Neural crest cell (in vitro differentiated cells): Measurements from ENCODE around the gene ZNF184. TPM values are rescaled to one million over a fixed set of nuclear protein-coding genes. Genes with fewer than 3 reads are reported as not detected.

Source experiments
- DNase-seq: peaks from one replicate; pipeline ENCODE4 v3.0.0; 2021; ENCODE audit warnings: low read depth, mixed read lengths, low spot score
- H3K27ac Mint-ChIP-seq: one replicate; pipeline ENCODE4 v1.8.0; 2021; ENCODE audit warnings: mild to moderate bottlenecking, mixed read lengths; ENCODE audit not compliant: unreplicated experiment
- H3K27me3 Mint-ChIP-seq: 2 replicates; pipeline ENCODE4 v1.8.0; 2021; ENCODE audit warnings: low read depth, mild to moderate bottlenecking, mixed read lengths
- H3K36me3 Mint-ChIP-seq: 2 replicates; pipeline ENCODE4 v1.8.0; 2021; ENCODE audit warnings: low read depth, mild to moderate bottlenecking, mixed read lengths
- H3K4me1 Mint-ChIP-seq: 2 replicates; pipeline ENCODE4 v1.8.0; 2021; ENCODE audit warnings: mixed read lengths
- H3K4me3 Mint-ChIP-seq: one replicate; pipeline ENCODE4 v1.8.0; 2021; ENCODE audit warnings: mild to moderate bottlenecking, mixed read lengths
- H3K9me3 Mint-ChIP-seq: 2 replicates; pipeline ENCODE4 v1.8.0; 2021; ENCODE audit warnings: mixed read lengths
- total RNA-seq: library from RNA; stranded (reverse); gene quantifications from 2 replicates; pipeline ENCODE4 v1.2.1, GENCODE V29; 2021
- TF ChIP-seq, protein P1 (sequence below): fragments of 200-600 bp; sonication (generic); conservative IDR thresholded peaks from 2 replicates; pipeline ENCODE4 v1.5.0; 2021; ENCODE audit warnings: antibody characterized with exemption, mild to moderate bottlenecking

ZNF184 gene
- total RNA-seq, 1 donor from 2014 or later, result 16.7 TPM

DNA sequence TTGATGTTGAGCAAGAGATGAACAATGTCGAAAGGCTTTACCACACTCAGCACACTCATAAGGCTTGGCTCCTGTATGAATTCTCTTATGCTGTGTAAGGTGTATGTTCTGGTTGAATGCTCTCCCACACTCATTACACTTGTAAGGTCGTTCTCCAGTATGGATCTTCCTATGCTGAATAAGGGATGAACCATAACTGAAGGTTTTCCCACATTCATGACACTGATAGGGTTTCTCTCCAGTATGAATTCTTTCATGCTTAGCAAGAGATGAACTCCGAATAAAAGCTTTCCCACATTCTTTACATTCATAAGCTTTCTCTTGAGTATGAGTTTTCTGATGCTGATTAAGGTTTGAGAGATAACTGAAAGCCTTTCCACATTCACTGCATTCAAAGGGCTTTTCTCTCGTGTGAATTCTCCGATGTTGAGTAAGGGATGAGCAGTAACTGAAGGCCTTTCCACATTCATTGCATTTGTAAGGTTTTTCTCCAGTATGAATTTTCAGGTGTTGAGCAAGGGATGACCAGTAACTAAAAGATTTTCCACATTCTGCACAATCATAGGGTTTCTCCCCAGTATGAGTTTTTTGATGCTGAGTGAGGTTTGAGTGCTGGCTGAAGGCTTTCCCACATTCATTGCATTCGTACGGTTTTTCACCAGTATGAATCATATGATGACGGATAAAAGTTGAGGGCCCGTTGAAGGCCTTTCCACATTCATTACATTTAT, 21.1 kb downstream of the ZNF184 start:
- no peak overlapping the region for H3K4me3 Mint-ChIP-seq
- H3K4me1 Mint-ChIP-seq, result no peaks in the 10 kb centered on the region
- TF ChIP-seq, protein P1, sequence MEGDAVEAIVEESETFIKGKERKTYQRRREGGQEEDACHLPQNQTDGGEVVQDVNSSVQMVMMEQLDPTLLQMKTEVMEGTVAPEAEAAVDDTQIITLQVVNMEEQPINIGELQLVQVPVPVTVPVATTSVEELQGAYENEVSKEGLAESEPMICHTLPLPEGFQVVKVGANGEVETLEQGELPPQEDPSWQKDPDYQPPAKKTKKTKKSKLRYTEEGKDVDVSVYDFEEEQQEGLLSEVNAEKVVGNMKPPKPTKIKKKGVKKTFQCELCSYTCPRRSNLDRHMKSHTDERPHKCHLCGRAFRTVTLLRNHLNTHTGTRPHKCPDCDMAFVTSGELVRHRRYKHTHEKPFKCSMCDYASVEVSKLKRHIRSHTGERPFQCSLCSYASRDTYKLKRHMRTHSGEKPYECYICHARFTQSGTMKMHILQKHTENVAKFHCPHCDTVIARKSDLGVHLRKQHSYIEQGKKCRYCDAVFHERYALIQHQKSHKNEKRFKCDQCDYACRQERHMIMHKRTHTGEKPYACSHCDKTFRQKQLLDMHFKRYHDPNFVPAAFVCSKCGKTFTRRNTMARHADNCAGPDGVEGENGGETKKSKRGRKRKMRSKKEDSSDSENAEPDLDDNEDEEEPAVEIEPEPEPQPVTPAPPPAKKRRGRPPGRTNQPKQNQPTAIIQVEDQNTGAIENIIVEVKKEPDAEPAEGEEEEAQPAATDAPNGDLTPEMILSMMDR, result no peak
- H3K27ac Mint-ChIP-seq, result no peak overlapping the region
- peaks cover 92% of the 10 kb centered on the region for H3K36me3 Mint-ChIP-seq
- no peaks in the 10 kb centered on the region for H3K27me3 Mint-ChIP-seq
- H3K9me3 Mint-ChIP-seq, result peaks cover 52% of the 10 kb centered on the region
- no peak for DNase-seq

DNA sequence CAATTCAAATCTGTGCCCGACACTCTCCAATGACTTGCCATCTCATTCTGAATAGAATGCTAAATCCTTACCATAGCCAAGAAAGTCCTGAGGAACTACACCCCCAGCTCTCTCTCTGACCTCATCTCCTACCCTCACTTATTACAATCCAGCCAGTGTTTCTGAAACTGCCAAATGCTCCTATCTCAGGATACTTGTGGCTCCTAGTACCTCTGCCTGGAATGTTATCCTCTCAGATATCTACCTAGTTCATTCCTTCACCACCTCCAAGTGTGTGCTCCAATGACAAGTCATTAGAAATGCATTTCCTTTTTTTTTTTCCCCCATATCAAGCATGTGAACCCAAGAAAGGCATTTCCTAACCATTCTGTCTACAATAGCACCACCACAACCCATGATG, 24.4 kb downstream of the ZNF184 start:
- Mint-ChIP-seq H3K27me3 (no peaks in the 10 kb centered on the region), H3K36me3 (peaks cover 71% of the 10 kb centered on the region), H3K4me3 (no peak overlapping the region), H3K4me1 (no peaks in the 10 kb centered on the region), H3K27ac (no peak overlapping the region), H3K9me3 (peaks cover 29% of the 10 kb centered on the region)
- TF ChIP-seq, protein P1, result no peak
- DNase-seq, result no peak

DNA sequence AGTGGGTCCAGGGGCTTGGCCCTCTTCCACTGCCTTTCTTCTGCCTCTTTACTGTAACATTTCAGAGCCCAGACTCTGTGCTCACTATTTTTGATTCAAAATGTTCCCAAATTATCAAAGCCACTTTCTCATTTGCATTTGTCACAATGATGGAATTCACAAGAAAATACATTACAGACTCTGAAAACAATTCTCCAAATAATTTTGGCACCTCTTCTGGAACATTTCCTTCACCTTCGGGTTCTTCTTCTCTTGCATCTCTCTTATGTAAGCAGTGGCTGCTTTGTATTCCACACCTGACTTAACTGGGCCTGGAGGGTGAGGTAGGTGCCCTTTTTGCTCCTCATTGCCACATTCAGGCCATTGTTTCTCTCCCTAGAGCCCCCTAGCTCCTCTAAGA, 30.0 kb downstream of the ZNF184 start:
- no peak overlapping the region for H3K4me3 Mint-ChIP-seq
- no peak overlapping the region for H3K27ac Mint-ChIP-seq
- TF ChIP-seq, protein P1, result no peak
- no peaks in the 10 kb centered on the region for H3K27me3 Mint-ChIP-seq
- DNase-seq, result no peak
- H3K4me1 Mint-ChIP-seq, result no peaks in the 10 kb centered on the region
- peaks cover 6% of the 10 kb centered on the region for H3K9me3 Mint-ChIP-seq
- H3K36me3 Mint-ChIP-seq, result peaks cover 31% of the 10 kb centered on the region

DNA sequence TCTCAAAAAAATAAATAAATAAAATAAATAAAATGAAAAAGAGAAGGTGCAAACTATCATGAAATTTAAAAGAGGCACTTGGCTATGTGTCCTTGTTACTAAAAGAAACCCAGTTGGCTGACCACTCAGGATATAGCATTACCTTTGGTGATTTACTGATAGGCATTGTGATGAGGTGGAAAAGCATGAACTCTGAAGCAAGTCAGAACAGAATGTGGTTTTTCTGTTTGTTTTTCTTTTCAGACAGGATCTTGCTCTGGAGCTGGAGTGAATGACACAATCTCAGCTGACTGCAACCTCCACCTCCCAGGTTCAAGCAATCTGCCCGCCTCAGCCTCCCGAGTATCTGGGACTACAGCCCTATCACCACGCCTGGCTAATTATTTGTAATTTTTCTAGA, 31.9 kb downstream of the ZNF184 start:
- peaks cover 10% of the 10 kb centered on the region for H3K9me3 Mint-ChIP-seq
- TF ChIP-seq, protein P1, result no peak
- no peak overlapping the region for H3K4me3 Mint-ChIP-seq
- no peaks in the 10 kb centered on the region for H3K27me3 Mint-ChIP-seq
- no peak overlapping the region for H3K27ac Mint-ChIP-seq
- DNase-seq, result no peak
- H3K4me1 Mint-ChIP-seq, result no peaks in the 10 kb centered on the region
- H3K36me3 Mint-ChIP-seq, result peaks cover 21% of the 10 kb centered on the region

DNA sequence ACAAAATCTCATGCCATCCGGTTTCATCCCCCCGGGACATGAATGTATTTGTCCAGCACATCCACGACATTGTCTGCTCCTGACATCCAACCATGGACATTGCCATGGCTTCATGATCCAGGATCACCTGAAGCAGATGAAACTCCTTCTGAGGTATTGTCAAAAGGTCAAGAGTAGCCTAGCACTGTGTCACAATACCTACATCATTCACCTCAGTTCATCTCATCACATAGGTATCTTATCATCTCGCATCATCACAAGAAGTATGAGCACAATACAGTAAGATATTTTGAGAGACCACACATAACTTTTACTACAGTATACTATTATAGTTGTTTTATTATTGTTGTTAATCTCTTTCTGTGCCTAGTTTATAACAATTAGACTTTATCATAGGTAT, 33.5 kb downstream of the ZNF184 start:
- TF ChIP-seq, protein P1, result no peak
- peaks cover 18% of the 10 kb centered on the region for H3K36me3 Mint-ChIP-seq
- no peak for DNase-seq
- H3K27me3 Mint-ChIP-seq, result no peaks in the 10 kb centered on the region
- H3K4me3 Mint-ChIP-seq, result no peak overlapping the region
- no peaks in the 10 kb centered on the region for H3K4me1 Mint-ChIP-seq
- H3K27ac Mint-ChIP-seq, result no peak overlapping the region
- peaks cover 16% of the 10 kb centered on the region for H3K9me3 Mint-ChIP-seq
